M059J (cell line): ENCODE measurements around the gene CPAMD8. TPM values are rescaled to one million over a fixed set of nuclear protein-coding genes. Genes with fewer than 3 reads are reported as not detected.
"Not testable (repeated sequence)": the region's sequence is repeated elsewhere in the genome, so short reads cannot be mapped to it uniquely, and the experiment has no call there.

Experiments
- DNase-seq: peaks from one replicate; pipeline ENCODE4 v3.0.0-alpha.2; 2012; ENCODE audit warnings: low read depth
- total RNA-seq: library from RNA; depleted of rRNA; stranded (reverse); fragments of >200 nt; shearing (Covaris generic); gene quantifications from 2 replicates; pipeline ENCODE4 v1.2.3, GENCODE V29; 2014

CPAMD8 gene
- total RNA-seq, 1 experiment from 2014 or later: not detected

DNA sequence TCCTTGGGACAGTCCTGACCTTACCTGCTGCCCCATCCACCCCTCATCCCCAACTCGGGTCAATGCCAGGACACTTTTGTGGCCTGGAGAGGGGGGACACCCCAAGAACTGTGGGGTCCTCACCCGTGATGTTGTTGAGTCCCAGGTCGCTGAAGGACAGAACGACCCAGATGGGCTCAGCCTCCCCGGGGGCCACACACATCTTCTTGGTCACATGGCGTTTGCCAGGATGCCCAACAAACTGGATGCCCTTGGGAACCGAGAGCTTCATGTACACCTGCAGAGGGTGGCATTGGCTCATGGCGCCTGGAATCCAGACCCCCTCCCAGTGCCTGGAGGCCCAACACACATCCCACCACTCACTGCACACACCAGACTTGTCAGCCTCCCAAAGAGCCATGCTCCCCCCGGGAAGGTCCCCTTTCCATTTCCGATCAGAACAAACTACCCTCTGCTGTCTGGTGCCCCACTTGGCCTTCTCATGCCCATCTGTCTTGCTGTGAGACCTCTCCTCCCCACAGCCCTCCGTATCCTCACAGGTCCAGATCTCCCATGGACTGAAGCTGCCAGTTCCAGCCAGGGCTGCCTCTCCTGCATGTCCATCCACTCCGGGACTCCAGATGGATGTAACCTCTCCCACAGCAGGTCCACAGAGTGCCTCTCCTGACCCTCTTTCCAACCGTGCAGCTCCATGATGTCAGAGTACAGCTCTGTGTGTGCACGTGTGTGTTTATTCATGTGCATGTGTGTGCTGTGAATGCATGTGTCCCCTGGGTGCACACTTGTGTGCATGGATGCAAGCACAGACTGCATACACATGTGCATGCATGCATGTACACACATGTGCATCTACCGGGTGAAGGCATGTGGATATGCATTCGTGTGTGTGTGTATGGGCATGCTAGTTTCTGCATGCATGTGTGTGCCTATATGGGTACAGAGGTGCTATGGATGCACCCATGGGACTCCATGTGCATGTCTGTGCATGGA lies 79.4 kb downstream of the CPAMD8 start:
- no peak for DNase-seq

DNA sequence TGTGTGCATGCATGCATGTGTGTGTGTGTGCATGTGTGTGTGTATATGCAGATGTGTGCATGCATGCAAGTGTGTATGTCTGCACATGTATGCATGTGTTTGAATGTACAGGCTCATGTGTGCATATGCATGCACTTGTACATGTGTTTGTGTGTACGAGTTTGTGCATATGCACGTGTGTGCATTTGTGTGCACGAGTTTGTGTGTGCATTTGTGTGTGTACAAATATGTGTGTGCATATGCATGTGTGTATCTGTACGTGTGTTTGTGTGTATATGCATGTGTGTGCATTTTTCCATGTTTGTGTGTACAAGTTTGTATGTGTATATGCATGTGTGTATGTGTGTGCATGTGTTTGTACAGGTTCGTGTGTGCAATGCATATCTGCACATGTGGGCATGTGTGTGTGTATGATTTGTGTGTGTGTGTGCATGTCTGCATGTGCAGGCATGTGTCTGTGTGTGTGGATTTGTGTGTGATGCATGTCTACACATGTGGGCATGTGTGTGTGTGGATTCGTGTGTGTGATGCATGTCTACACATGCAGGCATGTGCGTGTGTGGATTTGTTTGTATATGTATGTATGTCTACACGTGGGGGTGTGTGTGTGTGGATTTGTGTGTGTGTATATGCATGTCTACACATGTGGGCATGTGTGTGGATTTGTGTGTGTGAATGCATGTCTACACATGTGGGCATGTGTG lies 80.7 kb downstream of the CPAMD8 start:
- DNase-seq: no peak

DNA sequence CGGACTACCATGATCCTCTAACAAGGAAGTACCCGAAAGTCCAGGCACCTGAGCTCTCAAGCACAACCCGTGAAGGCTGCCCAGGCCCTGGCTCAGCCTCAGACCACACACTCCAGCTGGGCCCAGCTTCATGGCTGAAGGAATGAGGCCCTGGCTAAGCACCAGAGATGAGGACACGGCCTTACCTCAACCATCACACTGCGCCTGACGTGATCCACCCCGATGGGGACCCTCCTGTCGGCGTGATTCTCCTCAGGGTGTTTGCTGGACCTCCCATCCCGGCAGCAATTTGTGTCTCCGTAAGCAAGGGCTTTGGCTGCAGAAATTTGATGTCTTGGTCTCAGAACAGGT lies 81.3 kb downstream of the CPAMD8 start:
- DNase-seq: no peak

DNA sequence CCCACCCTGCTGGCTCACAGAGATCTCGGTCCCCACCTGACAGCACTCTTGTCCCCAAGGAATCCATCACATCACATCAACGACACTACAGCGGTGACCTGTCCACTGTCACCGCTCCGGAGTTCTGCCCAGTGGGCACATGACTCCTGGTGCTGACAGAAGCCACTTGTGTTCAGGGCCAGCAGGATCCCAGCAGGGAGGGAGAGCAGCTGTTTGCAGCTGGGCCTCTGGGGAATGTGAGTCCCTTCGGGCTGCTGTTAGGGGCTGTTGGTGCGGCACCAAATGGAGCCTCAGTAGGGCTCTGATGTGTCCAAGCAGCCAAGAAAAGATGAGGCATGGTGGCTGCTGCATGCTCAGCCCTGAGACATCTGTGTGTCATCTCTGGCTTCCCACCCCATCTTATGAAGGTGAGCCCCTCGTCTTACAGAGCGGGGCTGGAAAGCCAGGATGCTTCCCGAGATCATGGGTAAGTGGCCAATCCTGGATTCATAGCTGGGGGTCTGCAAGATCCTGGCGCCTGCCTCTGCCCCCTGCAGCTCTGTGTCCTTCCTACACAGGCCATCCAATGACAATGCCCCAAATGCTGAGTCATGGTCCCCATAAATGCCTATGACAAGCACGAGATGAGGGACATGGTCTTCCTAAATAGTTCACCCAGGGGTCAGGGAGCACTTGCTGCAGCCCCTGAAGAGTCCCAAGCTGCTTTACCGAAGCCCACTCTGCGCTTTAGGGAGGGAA lies 81.8 kb downstream of the CPAMD8 start:
- no peak for DNase-seq

DNA sequence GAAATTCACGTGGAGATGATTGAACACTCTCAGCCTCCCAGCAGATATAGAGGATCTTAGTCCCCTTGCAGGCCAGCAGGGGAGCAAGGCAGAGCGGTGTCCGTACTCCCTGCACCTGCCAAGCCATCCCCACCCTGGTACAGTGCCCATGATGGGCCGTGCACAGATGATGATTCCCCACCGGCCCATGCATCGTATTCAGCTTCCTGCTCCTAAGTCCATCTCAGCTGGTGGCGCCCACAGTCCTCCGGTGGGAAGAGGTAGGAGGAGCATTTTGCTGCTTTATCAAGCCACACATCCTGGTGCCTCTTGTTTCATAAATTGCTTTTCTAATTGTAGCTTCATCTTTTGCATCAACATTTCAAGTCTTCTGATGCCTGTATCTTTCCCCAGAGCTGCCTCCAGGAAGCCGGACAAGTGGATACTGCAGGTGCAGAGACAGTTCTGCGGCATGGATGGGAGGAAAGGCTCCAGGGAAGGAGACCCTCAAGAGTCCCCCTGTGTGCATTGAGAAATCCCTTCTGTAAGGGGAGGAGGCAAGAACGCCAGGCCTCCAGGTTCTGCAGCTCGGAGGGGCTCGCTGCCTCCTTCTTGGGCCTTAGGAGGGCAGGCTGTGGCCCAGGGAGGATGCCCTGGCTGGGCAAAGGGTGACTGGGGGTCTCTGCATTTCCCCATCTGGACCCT lies 82.5 kb downstream of the CPAMD8 start:
- DNase-seq: no peak

DNA sequence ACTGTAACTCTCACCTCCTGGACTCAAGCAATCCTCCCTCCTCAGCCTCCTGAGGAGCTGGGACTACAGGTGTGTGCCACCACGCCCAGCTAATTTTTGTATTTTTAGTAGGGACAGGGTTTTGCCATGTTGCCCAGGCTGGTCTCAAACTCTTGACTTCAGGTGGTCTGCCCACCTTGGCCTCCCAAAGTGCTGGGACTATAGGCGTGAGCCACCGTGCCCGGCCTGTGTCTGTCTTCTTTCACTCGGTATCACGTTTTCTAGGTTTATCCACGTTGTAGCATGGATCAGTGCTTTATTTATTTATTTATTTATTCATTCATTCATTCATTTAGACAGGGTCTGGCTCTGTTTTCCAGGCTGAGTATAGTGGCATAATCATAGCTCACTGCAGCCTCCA lies 83.5 kb downstream of the CPAMD8 start:
- DNase-seq: not testable (repeated sequence)

DNA sequence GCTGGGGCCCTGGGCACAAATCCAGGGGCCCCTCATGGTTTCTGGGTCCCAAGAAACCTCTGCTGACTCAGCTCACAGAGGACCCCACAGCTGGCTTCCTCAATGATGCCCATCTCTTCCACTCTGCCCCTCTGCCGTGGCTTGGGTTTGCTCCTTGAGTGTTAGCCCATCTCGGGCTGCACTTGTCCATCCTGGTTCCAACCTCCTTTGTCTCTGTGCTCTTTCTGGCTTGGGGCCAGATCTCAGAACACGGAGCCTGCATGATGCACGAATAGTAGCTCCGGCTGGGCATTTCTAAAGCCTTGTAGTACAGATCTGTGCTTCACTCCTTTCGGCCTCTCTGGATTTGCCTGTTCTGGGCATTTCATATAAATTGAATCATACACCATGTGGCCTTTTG lies 84.0 kb downstream of the CPAMD8 start:
- DNase-seq: peak; percentile 15

DNA sequence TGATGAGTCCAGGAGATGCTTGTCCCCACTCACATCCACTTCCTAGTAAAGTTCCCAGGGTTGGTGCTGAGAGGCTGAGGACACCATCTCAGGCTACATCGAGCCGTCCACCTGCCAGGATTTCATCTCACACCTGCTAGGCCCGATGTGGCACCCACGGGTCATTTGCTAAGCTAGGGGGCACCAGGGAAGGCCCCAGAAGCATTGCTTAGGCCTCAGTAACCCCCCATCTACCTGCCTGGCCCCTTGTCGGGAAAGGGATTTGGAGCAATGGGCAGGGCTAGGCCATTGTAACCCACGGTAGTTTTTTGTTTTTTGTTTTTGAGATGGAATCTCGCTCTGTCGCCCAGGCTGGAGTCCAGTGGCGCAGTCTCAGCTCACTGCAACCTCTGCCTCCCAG lies 86.0 kb downstream of the CPAMD8 start:
- no peak for DNase-seq

DNA sequence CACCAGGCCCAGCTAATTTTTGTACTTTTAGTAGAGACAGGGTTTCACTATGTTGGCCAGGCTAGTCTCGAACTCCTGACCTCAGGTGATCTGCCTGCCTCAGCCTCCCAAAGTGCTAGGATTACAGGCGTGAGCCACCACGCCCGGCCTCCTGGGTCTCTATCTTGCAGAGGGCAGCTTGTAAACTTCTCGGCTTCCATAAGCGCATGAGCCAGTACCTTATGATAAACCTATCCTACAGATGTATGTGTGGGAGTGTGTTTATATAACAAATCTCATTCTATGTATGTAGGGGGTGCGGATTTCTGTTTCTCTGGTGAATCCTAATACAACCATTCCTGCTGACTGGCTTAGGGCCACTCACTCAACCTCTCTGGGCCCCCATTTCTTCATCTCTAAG lies 86.5 kb downstream of the CPAMD8 start:
- not testable (repeated sequence) for DNase-seq

DNA sequence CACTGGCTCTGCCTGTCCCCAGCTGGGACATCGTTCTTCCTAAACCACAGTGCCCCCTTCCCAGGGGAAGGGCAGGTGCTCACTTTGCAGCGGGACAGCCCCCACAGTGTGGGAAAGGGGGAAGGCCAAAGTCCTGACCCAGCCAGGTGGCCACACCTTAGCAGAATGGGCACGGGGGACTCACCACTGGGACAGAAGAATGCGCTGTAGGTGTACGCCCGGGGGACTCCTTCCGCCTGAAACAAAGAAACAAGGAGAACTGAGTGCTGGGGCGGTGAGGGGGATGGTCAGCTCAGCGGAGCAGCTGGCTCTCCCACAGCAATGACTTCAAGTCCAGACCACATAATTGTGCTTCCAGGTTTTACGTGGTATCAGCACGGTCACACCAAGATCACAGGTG lies 88.4 kb downstream of the CPAMD8 start:
- DNase-seq: no peak

DNA sequence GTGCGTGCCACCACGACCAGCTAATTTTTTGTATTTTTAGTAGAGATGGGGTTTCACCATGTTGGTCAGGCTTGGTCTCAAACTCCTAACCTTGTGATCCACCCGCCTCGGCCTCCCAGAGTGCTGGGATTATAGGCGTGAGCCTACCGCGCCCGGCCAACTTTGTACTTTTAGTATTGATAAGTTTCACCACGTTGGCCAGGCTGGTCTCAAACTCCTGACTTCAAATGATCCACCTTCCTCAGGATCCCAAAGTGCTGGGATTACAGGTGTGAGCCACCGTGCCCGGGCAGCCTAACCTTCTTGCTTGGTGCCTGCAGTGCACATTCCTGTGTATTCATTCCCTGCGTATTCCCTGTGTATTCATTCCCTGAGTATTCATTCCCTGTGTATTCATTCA lies 88.8 kb downstream of the CPAMD8 start:
- DNase-seq: not testable (repeated sequence)

DNA sequence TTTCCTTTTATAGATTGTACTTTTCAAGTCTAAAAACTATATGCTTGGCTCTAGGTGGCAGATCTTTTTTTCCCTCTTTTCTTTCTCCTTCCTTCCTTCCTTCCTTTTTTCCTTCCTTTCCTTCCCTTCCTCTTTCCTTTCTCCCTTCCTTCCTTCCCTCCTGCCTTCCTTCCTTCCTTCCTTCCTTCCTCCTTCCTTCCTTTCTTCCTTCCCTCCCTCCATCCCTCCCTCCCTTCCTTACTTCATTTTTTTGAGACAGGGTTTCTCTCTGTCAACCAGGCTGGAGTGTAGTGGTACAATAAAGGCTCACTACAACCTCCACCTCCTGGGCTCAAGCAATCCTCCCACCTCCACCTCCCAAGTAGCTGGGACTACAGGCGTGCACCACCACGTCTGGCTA lies 89.7 kb downstream of the CPAMD8 start:
- no peak for DNase-seq

DNA sequence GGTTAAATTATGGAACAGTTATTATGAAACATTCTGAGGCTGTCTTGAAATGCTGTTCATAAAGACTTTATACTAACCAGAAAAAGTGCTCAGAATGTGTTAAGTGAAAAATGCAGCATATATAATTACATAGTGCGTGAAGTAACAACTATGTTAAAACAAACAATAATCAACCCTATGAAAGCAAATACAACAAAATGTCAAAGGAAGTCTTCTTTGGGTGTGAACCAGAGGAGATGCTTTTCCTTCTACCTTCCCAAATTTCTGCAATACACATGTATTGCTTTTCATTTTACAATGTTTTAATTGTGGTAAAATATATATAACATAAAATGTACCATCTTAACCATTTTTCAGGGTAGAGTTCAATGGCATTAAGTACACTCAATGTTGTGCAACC lies 92.1 kb downstream of the CPAMD8 start:
- no peak for DNase-seq

DNA sequence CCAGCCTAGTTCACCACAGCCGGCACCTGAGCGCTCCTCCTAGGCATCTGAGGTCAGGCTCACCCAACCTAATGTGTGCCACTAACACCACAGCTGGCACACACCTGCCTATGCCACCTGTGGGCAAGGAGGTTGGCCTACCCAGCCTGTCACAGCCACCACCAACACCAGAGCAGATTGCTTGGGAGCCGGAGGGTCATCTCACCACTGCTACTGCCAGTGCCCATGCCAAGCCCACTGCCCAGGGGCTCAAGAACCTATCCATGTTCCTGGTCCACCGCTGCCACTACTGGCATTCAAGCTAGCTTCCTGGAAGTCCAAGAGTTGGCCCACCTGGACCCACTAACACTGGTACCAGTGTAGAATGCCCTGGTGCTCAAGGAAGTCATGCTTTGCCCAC lies 95.3 kb downstream of the CPAMD8 start:
- DNase-seq: no peak

DNA sequence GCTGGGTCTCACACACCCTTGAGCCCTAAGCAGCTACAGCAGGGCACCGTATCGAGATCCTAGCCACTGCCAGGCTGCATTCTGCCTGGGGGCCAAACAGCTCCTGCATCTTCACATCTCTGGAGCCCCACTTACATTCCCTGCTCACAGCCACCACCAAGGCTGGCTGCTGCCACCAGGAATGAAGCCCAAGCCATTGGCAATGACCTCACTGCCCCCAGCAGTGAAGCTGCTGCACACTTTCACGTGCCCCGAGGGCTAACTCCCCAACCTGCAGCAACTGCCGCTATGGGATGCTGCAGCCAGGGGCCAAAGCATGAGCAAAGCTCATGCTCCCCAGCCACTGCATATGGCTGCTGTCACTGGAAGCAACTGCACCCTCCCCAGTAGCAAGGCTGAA lies 95.9 kb downstream of the CPAMD8 start:
- no peak for DNase-seq

DNA sequence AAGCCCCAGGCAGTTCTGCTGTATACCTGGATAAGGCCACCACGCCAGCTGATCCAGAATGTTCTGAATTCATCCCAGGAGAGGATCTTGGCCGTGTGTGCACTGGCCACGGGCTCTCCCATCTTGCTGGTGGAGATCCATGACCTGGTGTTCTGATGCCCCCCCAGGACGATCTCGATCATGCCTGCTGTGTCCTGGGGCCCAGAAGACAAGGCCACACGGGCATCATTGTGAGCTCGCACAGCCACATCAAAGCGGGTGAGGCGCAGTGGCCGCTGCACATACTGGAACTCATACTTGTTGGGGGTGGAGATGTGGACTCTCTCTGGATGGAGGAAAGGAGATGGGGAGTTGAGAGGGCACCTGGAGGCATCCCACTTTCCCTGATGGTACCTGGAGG lies 97.7 kb downstream of the CPAMD8 start:
- no peak for DNase-seq

DNA sequence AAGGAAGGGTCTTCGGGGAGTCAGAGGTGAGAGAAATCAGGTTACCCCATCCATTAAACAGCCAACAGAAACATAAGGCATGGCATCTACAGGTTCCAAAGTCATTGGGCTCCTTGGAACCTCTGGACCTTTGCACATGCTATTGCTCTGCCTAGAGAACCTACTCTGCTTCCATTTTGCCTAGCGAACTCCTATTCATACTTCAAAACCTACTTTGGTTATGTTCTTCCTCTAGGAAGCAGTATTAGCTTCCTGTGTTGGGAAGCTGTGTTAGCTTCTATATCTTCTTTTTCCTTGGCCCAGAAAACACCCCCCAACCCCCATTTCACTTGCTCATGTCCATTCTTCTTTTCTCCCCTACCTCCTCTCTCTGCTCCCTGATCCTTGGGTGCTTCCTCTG lies 98.3 kb downstream of the CPAMD8 start:
- no peak for DNase-seq

DNA sequence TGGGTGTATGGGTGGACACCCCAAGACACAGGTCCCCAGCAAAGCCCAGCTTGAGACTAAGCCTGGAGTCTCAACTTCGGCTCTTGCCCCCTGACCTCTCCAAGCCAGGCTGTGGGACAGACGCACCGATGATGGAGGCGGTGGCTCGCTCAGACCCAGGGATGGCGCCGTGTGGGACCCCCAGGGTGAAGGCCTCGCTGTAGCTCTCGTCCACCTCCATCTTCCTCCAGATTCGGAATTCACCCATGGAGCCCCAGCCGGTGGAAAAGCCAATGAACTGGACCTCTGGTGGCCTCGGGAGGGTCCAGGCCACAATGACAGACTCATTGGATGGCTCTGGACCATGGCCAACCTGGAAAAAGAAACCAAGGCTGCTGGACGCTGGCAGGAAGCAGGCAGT lies 98.7 kb downstream of the CPAMD8 start:
- no peak for DNase-seq

DNA sequence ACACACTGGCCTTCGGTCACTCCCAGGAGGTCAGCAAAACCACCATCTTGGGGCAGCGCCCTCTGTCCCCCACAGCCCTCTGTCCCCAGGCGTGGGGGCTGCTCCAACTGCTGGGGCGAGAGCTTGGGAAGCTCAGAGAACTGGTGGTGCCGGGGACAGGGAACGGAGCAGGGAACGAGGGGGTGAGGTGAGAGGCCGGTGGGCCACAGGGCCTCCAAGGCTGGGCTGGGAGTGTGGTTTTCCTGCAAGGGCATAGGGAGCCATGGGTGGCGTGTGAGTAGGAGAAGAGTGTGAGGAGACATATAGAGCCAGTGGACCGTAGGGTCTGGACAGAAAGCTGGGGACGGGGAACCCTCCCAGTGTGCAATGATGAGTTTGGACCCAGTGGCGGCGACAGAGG lies 103.7 kb downstream of the CPAMD8 start:
- DNase-seq: no peak

DNA sequence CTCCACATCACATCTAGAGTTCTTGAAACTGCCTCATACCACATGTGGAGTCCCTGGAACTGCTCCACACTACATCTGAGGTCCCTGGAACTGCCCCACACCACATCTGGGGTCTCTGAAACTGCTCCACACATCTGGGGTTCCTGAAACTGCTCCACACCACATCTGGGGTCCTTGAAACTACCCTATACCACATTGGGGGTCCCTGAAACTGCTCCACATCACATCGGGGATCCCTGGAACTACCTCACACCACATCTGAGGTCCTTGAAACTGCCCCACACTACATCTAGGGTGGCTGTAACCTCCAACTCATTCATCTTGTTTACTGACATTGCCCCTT lies 104.0 kb downstream of the CPAMD8 start:
- DNase-seq: no peak

DNA sequence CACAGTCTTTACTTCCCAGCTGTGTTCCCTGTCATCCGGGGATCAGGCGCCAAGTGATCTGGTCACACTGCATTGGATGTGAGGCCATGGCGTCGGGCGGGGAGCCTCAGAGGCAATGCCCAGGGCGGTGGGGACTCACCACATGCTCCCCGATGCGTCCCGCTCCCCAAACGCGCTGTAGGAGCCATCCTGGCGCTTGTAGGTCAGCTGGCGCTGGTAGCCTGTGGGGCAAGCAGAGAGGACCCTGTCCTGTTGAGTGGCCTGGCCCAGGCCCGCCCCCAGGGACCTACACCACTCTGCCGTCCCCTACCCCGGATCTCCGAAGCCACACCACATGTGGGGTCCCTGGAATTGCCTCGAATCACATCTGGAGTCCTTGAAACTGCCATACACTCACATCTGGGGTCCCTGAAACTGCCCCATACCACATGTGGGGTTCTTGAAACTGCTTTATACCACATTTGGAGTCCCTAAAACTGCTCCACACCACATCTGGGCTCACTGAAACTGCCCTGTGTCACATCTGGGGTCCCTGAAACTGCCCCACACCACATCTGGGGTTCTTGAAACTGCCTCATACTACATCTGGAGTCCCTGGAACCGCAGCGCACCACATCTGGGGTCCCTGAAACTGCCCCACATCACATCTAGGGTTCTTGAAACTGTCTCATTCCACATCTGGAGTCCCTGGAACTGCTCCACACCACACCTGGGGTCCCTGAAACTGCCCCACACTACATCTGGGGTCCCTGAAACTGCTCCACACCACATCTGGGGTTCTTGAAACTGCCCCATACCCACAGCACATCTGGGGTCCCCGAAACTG lies 104.6 kb downstream of the CPAMD8 start:
- DNase-seq: no peak
